HepG2 (cell line): ENCODE measurements around the gene NYNRIN. TPM values are rescaled to one million over a fixed set of nuclear protein-coding genes. Genes with fewer than 3 reads are reported as not detected.

Experiments used
- FIP1L1 ChIP-seq: fragments of 200-400 bp; formaldehyde crosslinking; IDR thresholded peaks from 2 replicates; pipeline ENCODE4 v1.6.1; 2018; ENCODE audit warnings: low read depth, mild to moderate bottlenecking, low read length, moderate library complexity, borderline replicate concordance; ENCODE audit not compliant: insufficient read depth
- GRHL1 ChIP-seq: sonication (generic); formaldehyde crosslinking; conservative IDR thresholded peaks from 2 replicates; pipeline ENCODE4 v1.8.0; 2022; ENCODE audit warnings: missing genetic modification reagents
- SNAPC4 ChIP-seq: sonication (generic); formaldehyde crosslinking; IDR thresholded peaks from 2 replicates; pipeline ENCODE4 v1.4.0; 2020; ENCODE audit warnings: mild to moderate bottlenecking, missing genetic modification reagents
- ZNF24 ChIP-seq: fragments of 450-650 bp; IDR thresholded peaks from 2 replicates; pipeline ENCODE4 v1.6.1; 2017; ENCODE audit warnings: antibody characterized with exemption, mild to moderate bottlenecking
- ZNF260 ChIP-seq: sonication (generic); formaldehyde crosslinking; IDR thresholded peaks from 2 replicates; pipeline ENCODE4 v1.4.0; 2020; ENCODE audit warnings: missing genetic modification reagents, low read depth, mild to moderate bottlenecking, borderline replicate concordance
- ZNF263 ChIP-seq: sonication (generic); formaldehyde crosslinking; IDR thresholded peaks from 2 replicates; pipeline ENCODE4 v1.4.0; 2020; ENCODE audit warnings: missing genetic modification reagents
- ZNF772 ChIP-seq: sonication (generic); formaldehyde crosslinking; IDR thresholded peaks from 2 replicates; pipeline ENCODE4 v1.5.0; 2020; ENCODE audit warnings: mild to moderate bottlenecking, missing genetic modification reagents
- ZNF773 ChIP-seq: sonication (generic); formaldehyde crosslinking; IDR thresholded peaks from 2 replicates; pipeline ENCODE4 v1.4.0; 2020; ENCODE audit warnings: missing genetic modification reagents, borderline replicate concordance
- ZNF788 ChIP-seq: sonication (generic); formaldehyde crosslinking; IDR thresholded peaks from 2 replicates; pipeline ENCODE4 v1.5.0; 2020; ENCODE audit warnings: mild to moderate bottlenecking, missing genetic modification reagents, borderline replicate concordance
- ZNF839 ChIP-seq: sonication (generic); formaldehyde crosslinking; IDR thresholded peaks from 2 replicates; pipeline ENCODE4 v1.4.0; 2020; ENCODE audit warnings: missing genetic modification reagents, mild to moderate bottlenecking, borderline replicate concordance
- polyA plus RNA-seq, 8 experiments: library from polyadenylated mRNA; depleted of rRNA in 3 of 8; stranded (reverse) in 7 of 8; unstranded in 1 of 8; fragments of >200 nt; fragmentation: Illumina TruSeq in 4 of 8; extraction: Trizol in 4 of 8; gene quantifications; 2 replicates each; pipeline versions ENCODE4 v1.2.1 to v1.2.3, GENCODE V29; 2011 to 2016; ENCODE audit warnings: low read depth in 4 of 8, missing spikeins in 1 of 8, mixed read lengths in 1 of 8; ENCODE audit not compliant: insufficient read depth in 1 of 8
- total RNA-seq, 5 experiments: library from RNA; depleted of rRNA; stranded (reverse); fragments of >200 nt; fragmentation: Illumina TruSeq; extraction: Trizol; gene quantifications; 2 replicates each; pipeline ENCODE4 v1.2.3, GENCODE V29; 2016; ENCODE audit warnings: low read depth in 1 of 5
- TF ChIP-seq, protein P1 (sequence below), 2 experiments: fragments of 450-650 bp in 1 of 2; sonication (generic) in 1 of 2; formaldehyde crosslinking; IDR thresholded peaks; 2 replicates each; pipeline versions ENCODE4 v1.5.0 to v1.8.0; 2020 to 2022; ENCODE audit warnings: mild to moderate bottlenecking in 1 of 2, missing genetic modification reagents in 1 of 2
- TF ChIP-seq, protein P2 (sequence below): sonication (generic); formaldehyde crosslinking; IDR thresholded peaks from 2 replicates; pipeline ENCODE4 v1.9.0; 2021; ENCODE audit warnings: missing genetic modification reagents, borderline replicate concordance
- TF ChIP-seq, protein P3 (sequence below): sonication (generic); formaldehyde crosslinking; IDR thresholded peaks from 2 replicates; pipeline ENCODE4 v1.5.0; 2020; ENCODE audit warnings: missing genetic modification reagents
- TF ChIP-seq, protein P4 (sequence below): sonication (generic); formaldehyde crosslinking; IDR thresholded peaks from 2 replicates; pipeline ENCODE4 v1.4.0; 2020; ENCODE audit warnings: mild to moderate bottlenecking, missing genetic modification reagents

The NYNRIN gene
- total and polyA plus RNA-seq, 2 of the 13 experiments (the other 11 are each of a cell fraction or from before 2014, with no cell fraction given): 0.63 to 1.1 TPM

- TF ChIP-seq ZNF263 (CRISPR knock-in tag) (peak; percentile 10; the same call in 1 of the 2 replicates), ZNF788 (CRISPR knock-in tag) (peak; percentile 83; the same call in 1 of the 2 replicates), ZNF839 (CRISPR knock-in tag) (no peak), SNAPC4 (no peak), ZNF773 (0 out of 2 replicates have a peak, but pooled peaks have one; percentile 38), ZNF24 (no peak), ZNF260 (no peak), GRHL1 (CRISPR knock-in tag) (no peak), ZNF772 (CRISPR knock-in tag) (no peak; the same call in 1 of the 2 replicates), FIP1L1 (0 out of 2 replicates have a peak, but pooled peaks have one; percentile 69)
- TF ChIP-seq, protein P1, sequence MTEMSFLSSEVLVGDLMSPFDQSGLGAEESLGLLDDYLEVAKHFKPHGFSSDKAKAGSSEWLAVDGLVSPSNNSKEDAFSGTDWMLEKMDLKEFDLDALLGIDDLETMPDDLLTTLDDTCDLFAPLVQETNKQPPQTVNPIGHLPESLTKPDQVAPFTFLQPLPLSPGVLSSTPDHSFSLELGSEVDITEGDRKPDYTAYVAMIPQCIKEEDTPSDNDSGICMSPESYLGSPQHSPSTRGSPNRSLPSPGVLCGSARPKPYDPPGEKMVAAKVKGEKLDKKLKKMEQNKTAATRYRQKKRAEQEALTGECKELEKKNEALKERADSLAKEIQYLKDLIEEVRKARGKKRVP (CRISPR knock-in tag; IDR thresholded peaks at IDR 0.05): no peak
- TF ChIP-seq, protein P2, sequence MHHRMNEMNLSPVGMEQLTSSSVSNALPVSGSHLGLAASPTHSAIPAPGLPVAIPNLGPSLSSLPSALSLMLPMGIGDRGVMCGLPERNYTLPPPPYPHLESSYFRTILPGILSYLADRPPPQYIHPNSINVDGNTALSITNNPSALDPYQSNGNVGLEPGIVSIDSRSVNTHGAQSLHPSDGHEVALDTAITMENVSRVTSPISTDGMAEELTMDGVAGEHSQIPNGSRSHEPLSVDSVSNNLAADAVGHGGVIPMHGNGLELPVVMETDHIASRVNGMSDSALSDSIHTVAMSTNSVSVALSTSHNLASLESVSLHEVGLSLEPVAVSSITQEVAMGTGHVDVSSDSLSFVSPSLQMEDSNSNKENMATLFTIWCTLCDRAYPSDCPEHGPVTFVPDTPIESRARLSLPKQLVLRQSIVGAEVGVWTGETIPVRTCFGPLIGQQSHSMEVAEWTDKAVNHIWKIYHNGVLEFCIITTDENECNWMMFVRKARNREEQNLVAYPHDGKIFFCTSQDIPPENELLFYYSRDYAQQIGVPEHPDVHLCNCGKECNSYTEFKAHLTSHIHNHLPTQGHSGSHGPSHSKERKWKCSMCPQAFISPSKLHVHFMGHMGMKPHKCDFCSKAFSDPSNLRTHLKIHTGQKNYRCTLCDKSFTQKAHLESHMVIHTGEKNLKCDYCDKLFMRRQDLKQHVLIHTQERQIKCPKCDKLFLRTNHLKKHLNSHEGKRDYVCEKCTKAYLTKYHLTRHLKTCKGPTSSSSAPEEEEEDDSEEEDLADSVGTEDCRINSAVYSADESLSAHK (CRISPR knock-in tag): no peak
- TF ChIP-seq, protein P3, sequence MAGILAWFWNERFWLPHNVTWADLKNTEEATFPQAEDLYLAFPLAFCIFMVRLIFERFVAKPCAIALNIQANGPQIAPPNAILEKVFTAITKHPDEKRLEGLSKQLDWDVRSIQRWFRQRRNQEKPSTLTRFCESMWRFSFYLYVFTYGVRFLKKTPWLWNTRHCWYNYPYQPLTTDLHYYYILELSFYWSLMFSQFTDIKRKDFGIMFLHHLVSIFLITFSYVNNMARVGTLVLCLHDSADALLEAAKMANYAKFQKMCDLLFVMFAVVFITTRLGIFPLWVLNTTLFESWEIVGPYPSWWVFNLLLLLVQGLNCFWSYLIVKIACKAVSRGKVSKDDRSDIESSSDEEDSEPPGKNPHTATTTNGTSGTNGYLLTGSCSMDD (CRISPR knock-in tag): peak; percentile 85; the same call in 1 of the 2 replicates
- TF ChIP-seq, protein P4, sequence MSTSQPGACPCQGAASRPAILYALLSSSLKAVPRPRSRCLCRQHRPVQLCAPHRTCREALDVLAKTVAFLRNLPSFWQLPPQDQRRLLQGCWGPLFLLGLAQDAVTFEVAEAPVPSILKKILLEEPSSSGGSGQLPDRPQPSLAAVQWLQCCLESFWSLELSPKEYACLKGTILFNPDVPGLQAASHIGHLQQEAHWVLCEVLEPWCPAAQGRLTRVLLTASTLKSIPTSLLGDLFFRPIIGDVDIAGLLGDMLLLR (CRISPR knock-in tag): peak; percentile 52; the same call in 1 of the 2 replicates
Measured at GRCh38 chr14:24430682-24431568, 32.1 kb downstream of the NYNRIN start (continued).
